Measurements from ENCODE around the gene CAND2.

CAND2 gene

GRCh38 chr3:12796171-12797123 lies at the start of gene CAND2:
Gene CAND2 (plus strand): TSS chr3:12796680. CDS start chr3:12796721, 41 bp downstream.
- Mint-ChIP-seq H3K9me3 (no peaks in the 10 kb centered on the region), H3K36me3 (ENCODE audit: low read depth) (no peaks in the 10 kb centered on the region), H3K4me3 (peak within 1 kb of the TSS; percentile 78), H3K27ac (peak within 1 kb of the TSS; percentile 68), H3K27me3 (peaks cover 6% of the 10 kb centered on the region), H3K4me1 (ENCODE audit: low read depth) (peaks cover 11% of the 10 kb centered on the region)
- peak; percentile 72 for DNase-seq

DNA sequence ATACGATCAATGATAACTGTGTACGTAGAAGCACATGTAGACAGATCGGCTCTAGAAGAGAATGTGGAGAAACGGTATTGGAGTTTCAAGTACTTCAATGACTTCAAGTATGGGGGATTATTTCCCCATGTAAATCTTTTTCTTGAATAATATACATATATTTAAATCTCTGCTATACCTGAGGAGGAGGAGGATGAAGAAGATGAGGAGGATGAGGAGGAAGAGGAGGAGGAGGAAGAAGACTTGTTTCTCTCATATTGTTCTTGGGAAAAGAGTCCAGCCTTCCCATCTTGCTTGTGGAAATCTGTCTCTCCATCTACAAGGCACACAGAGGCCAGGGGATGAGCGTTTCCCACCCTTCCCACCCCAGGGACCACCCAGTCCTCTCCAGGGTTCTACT lies 48.0 kb upstream of the CAND2 start:
- no peak for DNase-seq
- Mint-ChIP-seq H3K36me3 (ENCODE audit: low read depth) (no peaks in the 10 kb centered on the region), H3K27ac (no peak overlapping the region), H3K4me3 (no peak overlapping the region), H3K4me1 (ENCODE audit: low read depth) (peaks cover 10% of the 10 kb centered on the region), H3K9me3 (no peaks in the 10 kb centered on the region), H3K27me3 (peaks cover 10% of the 10 kb centered on the region)

- H3K4me1 Mint-ChIP-seq (ENCODE audit: low read depth) = peaks cover 10% of the 10 kb centered on the region
- H3K9me3 Mint-ChIP-seq = no peaks in the 10 kb centered on the region
- H3K27me3 Mint-ChIP-seq = peaks cover 5% of the 10 kb centered on the region
- no peak overlapping the region for H3K4me3 Mint-ChIP-seq
- DNase-seq = no peak
- H3K36me3 Mint-ChIP-seq (ENCODE audit: low read depth) = no peaks in the 10 kb centered on the region
- peak overlapping the region; percentile 47 for H3K27ac Mint-ChIP-seq
Observed at GRCh38 chr3:12750223-12750622, 46.3 kb upstream of the CAND2 start.

DNA sequence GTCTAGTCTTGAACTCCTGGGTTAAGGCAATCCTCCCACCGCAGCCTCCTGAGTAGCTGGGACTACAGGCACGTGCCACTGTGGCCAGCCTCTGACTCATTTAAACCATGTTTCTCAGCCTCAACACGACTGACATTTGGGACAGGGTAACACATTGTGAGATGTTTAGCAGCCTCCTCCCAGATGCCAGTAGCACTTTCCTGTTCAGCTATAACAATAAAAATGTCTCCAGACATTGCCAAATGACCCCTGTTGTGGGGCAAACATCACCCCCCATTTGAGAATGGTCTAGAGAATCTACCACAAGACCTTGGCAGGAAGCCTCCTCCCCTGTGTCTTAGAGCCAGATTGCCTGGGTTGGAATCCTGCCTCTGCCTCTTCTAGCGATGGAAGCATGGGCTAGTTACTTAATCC lies 45.8 kb upstream of the CAND2 start:
- peak; percentile 38 for DNase-seq
- no peaks in the 10 kb centered on the region for H3K36me3 Mint-ChIP-seq (ENCODE audit: low read depth)
- peaks cover 5% of the 10 kb centered on the region for H3K27me3 Mint-ChIP-seq
- no peak overlapping the region for H3K4me3 Mint-ChIP-seq
- H3K9me3 Mint-ChIP-seq = no peaks in the 10 kb centered on the region
- peak overlapping the region; percentile 47 for H3K27ac Mint-ChIP-seq
- H3K4me1 Mint-ChIP-seq (ENCODE audit: low read depth) = peaks cover 11% of the 10 kb centered on the region

- no peaks in the 10 kb centered on the region for H3K9me3 Mint-ChIP-seq
- no peaks in the 10 kb centered on the region for H3K36me3 Mint-ChIP-seq (ENCODE audit: low read depth)
- peaks cover 2% of the 10 kb centered on the region for H3K27me3 Mint-ChIP-seq
- DNase-seq = no peak
- peaks cover 15% of the 10 kb centered on the region for H3K4me1 Mint-ChIP-seq (ENCODE audit: low read depth)
- no peak overlapping the region for H3K4me3 Mint-ChIP-seq
- no peak overlapping the region for H3K27ac Mint-ChIP-seq
Observed at GRCh38 chr3:12751571-12751970, 44.9 kb upstream of the CAND2 start.

DNA sequence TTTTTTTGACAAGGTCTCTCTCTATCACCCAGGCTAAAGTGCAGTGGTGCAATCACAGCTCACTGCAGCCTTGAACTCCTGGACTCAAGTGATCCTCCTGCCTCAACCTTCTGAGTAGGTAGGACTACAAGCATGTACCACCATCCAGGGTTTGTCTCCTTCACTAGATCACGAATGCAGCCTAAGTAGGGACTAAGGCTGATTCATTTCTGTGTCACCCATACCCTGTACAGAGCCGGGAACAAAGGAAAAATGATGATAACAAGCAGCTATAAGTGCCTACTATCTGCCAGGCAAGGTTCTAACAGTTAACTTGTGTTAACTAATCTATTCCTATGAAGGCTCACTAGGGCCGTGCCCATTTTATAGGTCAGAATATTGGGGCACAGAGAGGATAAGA lies 44.4 kb upstream of the CAND2 start:
- H3K9me3 Mint-ChIP-seq = no peaks in the 10 kb centered on the region
- peaks cover 15% of the 10 kb centered on the region for H3K4me1 Mint-ChIP-seq (ENCODE audit: low read depth)
- H3K36me3 Mint-ChIP-seq (ENCODE audit: low read depth) = no peaks in the 10 kb centered on the region
- H3K27me3 Mint-ChIP-seq = peaks cover 4% of the 10 kb centered on the region
- H3K27ac Mint-ChIP-seq = no peak overlapping the region
- no peak for DNase-seq
- no peak overlapping the region for H3K4me3 Mint-ChIP-seq

DNA sequence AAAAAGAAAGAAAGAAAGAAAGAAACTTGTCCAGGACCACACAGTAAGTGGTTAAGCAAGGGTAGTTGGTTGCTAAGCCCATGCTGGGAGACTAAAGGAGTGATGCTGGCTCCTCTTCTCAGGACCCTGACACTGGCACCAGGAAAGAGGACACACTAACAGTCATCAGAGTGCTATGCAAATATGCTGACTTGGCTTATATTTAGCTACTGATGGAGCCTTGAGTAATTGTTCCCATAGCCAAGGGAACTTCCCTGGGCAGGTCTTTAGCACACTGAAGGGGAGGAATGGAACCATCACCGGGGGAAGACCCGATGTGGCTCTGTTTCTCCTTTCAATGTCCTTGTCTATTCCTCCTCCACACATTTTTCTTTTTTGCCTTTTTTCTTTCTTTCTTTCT lies 43.7 kb upstream of the CAND2 start:
- no peak overlapping the region for H3K4me3 Mint-ChIP-seq
- DNase-seq = no peak
- peaks cover 4% of the 10 kb centered on the region for H3K27me3 Mint-ChIP-seq
- H3K4me1 Mint-ChIP-seq (ENCODE audit: low read depth) = peaks cover 18% of the 10 kb centered on the region
- H3K36me3 Mint-ChIP-seq (ENCODE audit: low read depth) = no peaks in the 10 kb centered on the region
- H3K27ac Mint-ChIP-seq = no peak overlapping the region
- H3K9me3 Mint-ChIP-seq = no peaks in the 10 kb centered on the region

DNA sequence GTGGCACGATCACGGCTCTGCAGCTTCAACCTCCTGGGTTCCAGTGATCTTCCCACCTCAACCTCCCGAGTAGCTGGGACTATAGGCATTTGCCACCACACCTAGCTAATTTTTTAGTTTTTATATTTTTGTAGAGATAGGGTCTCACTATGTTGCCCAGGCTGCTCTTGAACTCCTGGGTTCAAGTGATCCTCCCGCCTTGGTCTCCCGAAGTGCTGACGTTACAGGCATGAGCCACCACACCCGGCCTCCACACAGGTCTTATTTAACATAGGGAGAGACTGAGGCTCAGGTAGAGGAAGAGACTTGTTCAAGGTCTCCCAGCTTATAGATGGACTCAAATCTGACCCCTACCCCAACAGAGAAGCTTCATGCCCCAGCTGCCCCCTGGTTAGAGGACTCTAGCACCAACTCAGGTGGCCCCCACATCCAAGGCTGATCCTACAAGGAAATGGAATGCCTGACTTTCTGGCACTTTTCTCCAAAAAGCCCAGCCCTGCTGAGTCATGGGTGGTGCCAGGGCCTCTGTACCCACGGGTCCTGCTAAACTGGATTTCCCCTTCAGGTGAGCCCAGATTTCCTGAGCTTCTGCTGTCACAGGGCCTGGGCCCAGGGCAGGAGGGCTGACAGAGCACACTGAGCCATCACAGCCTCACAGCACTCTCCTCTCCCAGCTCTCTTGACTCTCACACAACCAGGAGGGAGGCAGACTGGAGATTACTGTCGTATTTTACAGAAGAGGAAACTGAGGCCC lies 43.0 kb upstream of the CAND2 start:
- Mint-ChIP-seq H3K27ac (no peak overlapping the region), H3K9me3 (no peaks in the 10 kb centered on the region), H3K4me3 (no peak overlapping the region), H3K27me3 (peaks cover 4% of the 10 kb centered on the region), H3K4me1 (ENCODE audit: low read depth) (peaks cover 20% of the 10 kb centered on the region), H3K36me3 (ENCODE audit: low read depth) (no peaks in the 10 kb centered on the region)
- DNase-seq = no peak

GRCh38 chr3:12754313-12754712 lies 42.2 kb upstream of the CAND2 start:
- Mint-ChIP-seq H3K4me1 (ENCODE audit: low read depth) (peaks cover 20% of the 10 kb centered on the region), H3K36me3 (ENCODE audit: low read depth) (no peaks in the 10 kb centered on the region), H3K9me3 (no peaks in the 10 kb centered on the region), H3K27ac (no peak overlapping the region), H3K4me3 (no peak overlapping the region), H3K27me3 (peaks cover 4% of the 10 kb centered on the region)
- DNase-seq = no peak

GRCh38 chr3:12755754-12756153 lies 40.7 kb upstream of the CAND2 start:
- Mint-ChIP-seq H3K4me3 (no peak overlapping the region), H3K9me3 (no peaks in the 10 kb centered on the region), H3K27me3 (peaks cover 4% of the 10 kb centered on the region), H3K36me3 (ENCODE audit: low read depth) (no peaks in the 10 kb centered on the region), H3K27ac (no peak overlapping the region), H3K4me1 (ENCODE audit: low read depth) (peaks cover 13% of the 10 kb centered on the region)
- DNase-seq = no peak

GRCh38 chr3:12756175-12756574 lies 40.3 kb upstream of the CAND2 start:
- H3K27ac Mint-ChIP-seq = no peak overlapping the region
- no peaks in the 10 kb centered on the region for H3K36me3 Mint-ChIP-seq (ENCODE audit: low read depth)
- peaks cover 10% of the 10 kb centered on the region for H3K4me1 Mint-ChIP-seq (ENCODE audit: low read depth)
- H3K4me3 Mint-ChIP-seq = no peak overlapping the region
- DNase-seq = no peak
- H3K9me3 Mint-ChIP-seq = no peaks in the 10 kb centered on the region
- H3K27me3 Mint-ChIP-seq = peaks cover 4% of the 10 kb centered on the region

GRCh38 chr3:12756635-12757034 lies 39.8 kb upstream of the CAND2 start:
- no peaks in the 10 kb centered on the region for H3K36me3 Mint-ChIP-seq (ENCODE audit: low read depth)
- peaks cover 10% of the 10 kb centered on the region for H3K4me1 Mint-ChIP-seq (ENCODE audit: low read depth)
- H3K9me3 Mint-ChIP-seq = no peaks in the 10 kb centered on the region
- DNase-seq = no peak
- H3K27ac Mint-ChIP-seq = no peak overlapping the region
- H3K27me3 Mint-ChIP-seq = peaks cover 4% of the 10 kb centered on the region
- no peak overlapping the region for H3K4me3 Mint-ChIP-seq

GRCh38 chr3:12758025-12758781 lies 38.3 kb upstream of the CAND2 start:
- Mint-ChIP-seq H3K9me3 (no peaks in the 10 kb centered on the region), H3K36me3 (ENCODE audit: low read depth) (no peaks in the 10 kb centered on the region), H3K4me1 (ENCODE audit: low read depth) (peaks cover 11% of the 10 kb centered on the region), H3K27ac (no peak overlapping the region), H3K27me3 (peaks cover 4% of the 10 kb centered on the region), H3K4me3 (no peak overlapping the region)
- no peak for DNase-seq

DNA sequence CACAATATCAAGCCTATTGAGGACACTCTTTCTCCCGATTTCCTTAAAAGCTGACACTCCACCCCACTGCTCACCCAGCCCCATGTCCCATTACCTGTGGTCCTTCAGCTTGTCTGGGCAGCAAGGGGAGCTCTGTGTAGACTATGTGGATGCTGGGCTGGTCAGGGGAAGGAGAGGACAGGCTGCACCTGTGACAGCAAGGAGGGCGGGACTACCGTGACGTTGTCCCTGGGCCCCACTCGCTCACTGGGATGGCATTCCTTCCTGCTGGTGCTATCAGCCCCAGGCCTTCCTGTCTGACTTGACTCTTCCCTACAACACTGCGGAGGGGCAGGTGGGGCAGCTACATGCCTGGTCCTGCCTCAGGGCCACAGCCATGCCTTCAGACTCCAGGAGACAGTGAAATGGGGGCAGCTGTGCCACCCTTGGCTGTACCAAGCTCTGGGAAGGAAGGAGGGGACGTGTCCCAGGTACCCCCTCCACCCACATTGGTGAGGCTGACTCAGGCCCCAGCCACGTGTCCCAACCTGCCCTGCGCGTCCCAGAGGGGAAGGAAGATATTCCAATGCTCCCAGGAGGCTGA lies 37.3 kb upstream of the CAND2 start, which contains the start of gene TMEM40:
TMEM40 (minus strand) TSS at position 163 of the 583 bp plus-strand sequence. CDS start 9,427 bp downstream, outside the sequence.
- Mint-ChIP-seq H3K9me3 (no peaks in the 10 kb centered on the region), H3K4me1 (ENCODE audit: low read depth) (peaks cover 11% of the 10 kb centered on the region), H3K4me3 (no peak within 1 kb of the TSS), H3K27ac (no peak within 1 kb of the TSS), H3K27me3 (peaks cover 4% of the 10 kb centered on the region), H3K36me3 (ENCODE audit: low read depth) (no peaks in the 10 kb centered on the region)
- DNase-seq = no peak
